C4-2B (cell line): ENCODE results near the gene OR10V1.

Experiments
- CTCF ChIP-seq: fragments of 450-650 bp; conservative IDR thresholded peaks from 2 replicates; pipeline ENCODE4 v1.5.1; 2017; ENCODE audit warnings: mild to moderate bottlenecking
- ZFX ChIP-seq: fragments of 450-650 bp; IDR thresholded peaks from 2 replicates; pipeline ENCODE4 v1.6.1; 2017

DNA sequence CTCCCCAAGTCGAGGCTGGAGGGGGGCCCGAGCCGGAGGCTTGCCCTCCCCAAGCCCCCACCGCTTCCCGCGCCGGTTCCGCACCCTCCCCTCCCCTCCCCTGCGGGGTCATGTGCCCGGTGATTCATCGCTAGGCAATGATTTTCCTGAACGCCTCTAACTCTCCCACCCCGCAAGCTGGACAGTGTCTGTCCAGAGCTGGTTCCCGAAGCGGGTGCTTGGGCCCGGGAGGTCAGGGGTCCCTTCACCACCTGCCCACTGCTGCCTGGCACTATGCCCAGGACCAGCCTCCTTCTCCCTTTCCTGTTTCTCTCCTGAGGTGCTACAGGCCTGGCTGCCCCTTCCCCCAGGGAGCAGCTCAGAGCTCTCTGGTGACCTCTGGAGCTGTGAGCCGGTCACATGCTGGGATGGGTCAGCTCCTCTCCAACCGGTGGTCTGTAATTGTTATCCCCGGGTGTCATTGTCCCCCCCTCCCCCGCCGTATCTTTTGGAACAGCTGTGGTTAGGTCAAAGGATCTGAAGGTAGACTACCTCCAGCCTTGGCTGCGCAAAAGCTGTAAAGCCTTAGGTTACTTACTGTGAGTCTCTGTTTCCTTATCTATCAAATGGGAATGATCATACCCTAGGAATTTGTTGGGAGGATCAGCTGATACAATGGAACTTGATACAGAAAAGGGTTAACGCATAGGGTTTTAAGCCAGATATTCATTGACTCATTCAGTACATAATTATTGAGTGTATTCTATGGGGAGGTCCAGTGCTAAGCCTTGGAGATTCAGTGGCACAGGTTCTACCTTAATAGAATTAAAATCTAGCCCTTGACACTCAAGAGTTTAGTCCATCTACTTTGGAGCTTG, 42.3 kb upstream of the OR10V1 start:
- TF ChIP-seq CTCF, result peak; percentile 29
- TF ChIP-seq ZFX, result no peak; the same call in none of the 2 replicates
